Measurements from ENCODE around the gene CCM2L.

Gene CCM2L

DNA sequence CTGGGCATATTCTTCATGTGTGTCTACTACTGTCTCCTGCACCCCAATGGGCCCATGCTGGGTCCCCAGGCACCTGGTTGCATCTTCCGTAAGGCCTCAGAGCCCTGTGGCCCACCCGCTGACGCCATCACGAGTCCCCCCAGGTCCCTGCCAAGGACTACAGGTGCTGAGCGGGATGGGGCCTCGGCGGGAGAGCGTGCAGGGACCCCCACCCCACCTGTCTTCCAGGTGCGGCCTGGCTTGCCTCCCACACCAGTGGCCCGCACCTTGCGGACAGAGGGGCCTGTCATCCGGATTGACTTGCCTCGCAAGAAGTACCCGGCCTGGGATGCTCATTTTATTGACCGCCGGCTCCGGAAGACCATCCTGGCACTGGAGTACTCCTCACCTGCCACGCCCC lies 13.2 kb upstream of the CCM2L start:
- DNase-seq = no peak

- no peak for DNase-seq
Observed at GRCh38 chr20:31998246-31998645, 12.0 kb upstream of the CCM2L start.

DNA sequence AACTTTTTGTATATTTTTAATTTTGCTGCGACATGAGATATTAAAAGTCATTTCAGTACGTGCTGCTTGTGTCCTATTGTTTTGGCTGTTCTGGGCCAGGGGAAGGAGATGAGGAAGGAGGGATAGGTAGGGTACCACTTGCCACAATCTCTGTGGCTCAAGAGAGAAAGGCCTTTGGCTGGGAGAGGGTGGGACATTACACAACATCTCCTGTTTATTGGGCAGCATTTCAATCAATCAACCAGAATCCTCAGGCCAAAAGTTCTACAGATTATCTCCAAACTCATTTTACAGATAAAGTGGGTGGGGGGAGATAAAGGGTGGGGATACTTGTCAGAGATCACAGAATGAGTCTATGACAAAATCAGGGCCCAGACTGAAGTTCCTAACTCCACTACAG lies 6.9 kb upstream of the CCM2L start:
- no peak for DNase-seq

- no peak for DNase-seq
Observed at GRCh38 chr20:32004963-32005362, 5.3 kb upstream of the CCM2L start.

DNA sequence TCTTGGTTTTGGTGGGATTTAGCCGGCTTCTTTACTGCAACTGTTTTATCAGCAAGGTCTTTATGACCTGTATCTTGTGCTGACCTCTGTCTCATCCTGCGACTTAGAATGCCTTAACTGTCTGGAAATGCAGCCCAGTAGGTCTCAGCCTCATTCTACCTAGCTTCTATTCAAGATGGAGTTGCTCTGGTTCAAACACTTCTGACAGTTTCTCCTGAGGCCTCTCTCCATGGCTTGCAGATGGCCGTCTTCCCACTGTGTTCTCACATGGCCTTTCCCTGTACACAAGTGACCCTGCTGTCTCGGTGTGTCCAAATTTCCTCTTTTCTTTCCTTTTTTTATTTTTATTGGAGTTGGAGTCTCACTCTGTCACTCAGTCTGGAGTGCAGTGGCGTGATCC lies 4.2 kb upstream of the CCM2L start:
- DNase-seq = no peak

- no peak for DNase-seq
Observed at GRCh38 chr20:32006841-32007786, 3.1 kb upstream of the CCM2L start.

GRCh38 chr20:32007787-32008616 lies 2.2 kb upstream of the CCM2L start:
- DNase-seq = no peak

GRCh38 chr20:32009564-32009963 lies 674 bp upstream of the CCM2L start:
- DNase-seq = no peak

DNA sequence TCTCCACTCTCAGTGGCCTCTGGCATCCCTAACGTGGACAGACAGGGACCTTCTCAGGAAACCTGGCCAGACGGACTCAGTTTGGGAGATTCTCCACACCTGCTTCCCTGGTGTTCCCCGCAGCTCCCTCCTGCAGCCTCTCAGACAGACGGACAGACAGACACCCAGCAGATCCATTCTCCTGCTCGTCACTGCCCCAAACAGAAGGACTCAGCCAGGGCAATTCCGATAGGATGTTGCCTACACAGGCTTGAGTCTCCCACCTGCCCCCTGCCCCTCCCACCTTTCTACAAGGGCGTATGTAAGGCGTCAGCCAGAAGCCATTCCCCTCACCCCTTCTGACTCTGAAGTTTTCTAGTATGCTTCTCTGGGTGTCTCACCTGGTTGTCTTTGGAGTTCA lies 428 bp downstream of the CCM2L start:
- no peak for DNase-seq

GRCh38 chr20:32012159-32012688 lies 2.0 kb downstream of the CCM2L start:
- no peak for DNase-seq

- DNase-seq = no peak
Observed at GRCh38 chr20:32013326-32013725, 3.1 kb downstream of the CCM2L start.

- peak; percentile 46 to 51 for DNase-seq
Observed at GRCh38 chr20:32017711-32018251, 7.5 kb downstream of the CCM2L start.

DNA sequence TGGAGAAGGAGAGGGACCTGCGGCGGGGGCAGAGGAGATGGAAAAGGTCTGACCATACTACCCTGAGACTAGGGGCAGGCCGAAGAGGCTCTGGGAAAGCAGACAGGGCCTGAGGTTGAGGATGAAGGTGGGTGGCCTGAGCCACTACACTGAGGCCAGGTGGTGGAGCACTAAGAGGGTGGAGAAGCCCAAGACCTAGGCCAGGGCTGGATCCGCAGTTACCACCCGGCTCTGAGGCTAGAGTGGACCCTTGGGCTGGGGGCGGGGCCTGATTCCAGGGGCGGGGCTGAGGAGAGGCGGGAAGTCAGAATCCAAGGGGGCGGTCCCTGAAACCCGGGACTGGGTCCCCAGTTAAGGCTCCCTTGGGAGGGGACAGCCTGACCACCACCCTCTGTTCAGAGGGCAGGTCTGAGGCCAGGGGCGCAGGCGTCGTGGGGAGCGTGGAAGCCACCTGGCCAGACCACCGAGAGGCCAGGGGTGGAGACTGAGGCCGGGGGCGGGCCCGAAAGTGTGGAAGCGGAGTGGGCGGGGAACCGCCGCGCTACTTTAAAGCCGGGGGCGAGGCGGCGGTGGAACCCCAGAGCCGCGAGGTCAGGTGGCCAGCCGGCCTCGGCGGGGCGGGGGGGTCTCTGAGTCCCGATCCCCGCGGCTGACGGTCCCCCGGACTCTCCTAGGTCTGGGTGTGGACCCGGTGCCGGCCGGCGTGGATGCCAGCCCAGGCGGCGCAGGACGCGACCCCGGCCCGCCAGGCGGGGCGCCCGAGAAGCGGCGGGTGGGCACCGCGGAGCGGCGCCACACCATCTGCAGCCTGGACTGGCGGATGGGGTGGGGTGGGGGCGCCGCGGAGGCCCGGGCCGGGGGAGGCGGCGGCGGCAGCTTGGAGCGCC lies 8.3 kb downstream of the CCM2L start:
- peak; percentile 49 for DNase-seq

GRCh38 chr20:32019156-32019510 lies 8.9 kb downstream of the CCM2L start:
- DNase-seq = no peak

- DNase-seq = no peak
Observed at GRCh38 chr20:32019563-32020463, 9.6 kb downstream of the CCM2L start.

- DNase-seq = no peak
Observed at GRCh38 chr20:32021091-32021490, 10.9 kb downstream of the CCM2L start.

DNA sequence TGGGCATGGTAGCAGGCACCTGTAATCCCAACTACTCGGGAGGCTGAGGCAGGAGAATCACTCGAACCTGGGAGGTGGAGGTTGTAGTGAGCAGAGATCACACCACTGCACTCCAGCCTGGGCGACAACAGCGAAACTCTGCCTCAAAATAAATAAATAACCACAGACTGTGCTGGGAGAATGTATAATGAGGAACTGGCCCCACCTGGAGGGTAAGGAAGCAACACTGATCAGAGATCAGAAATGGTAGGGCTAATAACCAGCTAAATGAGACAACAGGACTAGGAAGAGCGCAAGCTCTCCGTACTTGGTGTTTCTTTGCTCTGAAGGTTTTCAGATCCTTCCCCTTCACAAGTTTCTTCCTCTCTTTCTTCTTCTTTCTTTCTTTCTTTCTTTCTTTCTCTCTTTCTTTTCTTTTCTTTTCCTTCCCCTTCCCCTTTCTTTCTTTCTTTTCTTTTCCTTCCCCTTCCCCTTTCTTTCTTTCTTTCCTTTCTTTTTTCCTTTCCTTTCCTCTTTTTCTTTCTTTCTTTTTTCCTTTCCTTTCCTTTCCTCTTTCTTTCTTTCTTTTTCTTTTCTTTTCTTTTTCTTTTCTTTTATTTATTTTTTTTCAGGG lies 14.6 kb downstream of the CCM2L start:
- no peak for DNase-seq

DNA sequence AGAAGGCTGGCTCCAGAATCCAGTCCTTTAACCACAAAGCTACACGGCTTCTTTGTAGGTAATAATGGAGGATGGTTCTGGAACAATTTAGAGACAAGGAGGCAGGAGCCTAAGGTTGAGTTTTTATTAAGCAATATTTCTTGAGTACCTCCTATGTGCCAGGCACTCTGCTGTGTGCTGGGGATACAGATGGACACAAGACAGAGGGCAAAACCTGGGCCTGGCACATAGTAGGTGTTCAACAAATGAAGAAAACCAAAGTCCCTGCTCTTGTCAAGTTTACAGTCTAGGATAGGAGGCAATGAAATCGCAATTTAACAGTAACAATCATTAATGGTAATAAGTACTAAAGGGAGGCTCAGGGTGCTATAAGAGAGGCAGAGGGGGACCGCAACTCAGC lies 17.4 kb downstream of the CCM2L start:
- no peak for DNase-seq

- no peak for DNase-seq
Observed at GRCh38 chr20:32028647-32029372, 18.6 kb downstream of the CCM2L start.

- no peak for DNase-seq
Observed at GRCh38 chr20:32029561-32029960, 19.3 kb downstream of the CCM2L start.

All from activated CD4-positive, alpha-beta T cell treated with anti-CD3 and anti-CD28 coated beads for 4 hours (primary cell).